ENCODE data around the gene LLPH.

DNA sequence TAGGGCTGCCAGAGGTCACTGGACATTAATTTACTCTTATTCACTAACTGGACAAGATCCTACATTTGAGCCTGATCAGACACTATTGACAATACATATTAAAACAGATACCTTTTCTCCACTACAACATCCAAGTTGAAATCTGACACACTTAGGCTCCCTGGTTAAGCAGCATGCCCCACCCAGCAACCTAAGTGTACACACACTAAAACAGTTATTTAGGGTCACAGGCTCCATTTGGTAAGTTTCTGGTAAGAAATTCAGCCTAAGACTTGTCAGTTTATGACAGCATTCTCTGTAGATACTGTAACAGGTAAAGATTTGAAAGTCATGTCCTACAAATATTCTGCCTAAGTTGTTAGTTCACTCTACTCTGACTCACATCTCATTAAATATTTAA, 12.3 kb upstream of the LLPH start:
- TF ChIP-seq NFIC (IDR thresholded peaks at IDR 0.05): no peak
- no peak for TF ChIP-seq EP300 (IDR thresholded peaks at IDR 0.05; ENCODE audit: borderline replicate concordance)
- TF ChIP-seq, protein P1, sequence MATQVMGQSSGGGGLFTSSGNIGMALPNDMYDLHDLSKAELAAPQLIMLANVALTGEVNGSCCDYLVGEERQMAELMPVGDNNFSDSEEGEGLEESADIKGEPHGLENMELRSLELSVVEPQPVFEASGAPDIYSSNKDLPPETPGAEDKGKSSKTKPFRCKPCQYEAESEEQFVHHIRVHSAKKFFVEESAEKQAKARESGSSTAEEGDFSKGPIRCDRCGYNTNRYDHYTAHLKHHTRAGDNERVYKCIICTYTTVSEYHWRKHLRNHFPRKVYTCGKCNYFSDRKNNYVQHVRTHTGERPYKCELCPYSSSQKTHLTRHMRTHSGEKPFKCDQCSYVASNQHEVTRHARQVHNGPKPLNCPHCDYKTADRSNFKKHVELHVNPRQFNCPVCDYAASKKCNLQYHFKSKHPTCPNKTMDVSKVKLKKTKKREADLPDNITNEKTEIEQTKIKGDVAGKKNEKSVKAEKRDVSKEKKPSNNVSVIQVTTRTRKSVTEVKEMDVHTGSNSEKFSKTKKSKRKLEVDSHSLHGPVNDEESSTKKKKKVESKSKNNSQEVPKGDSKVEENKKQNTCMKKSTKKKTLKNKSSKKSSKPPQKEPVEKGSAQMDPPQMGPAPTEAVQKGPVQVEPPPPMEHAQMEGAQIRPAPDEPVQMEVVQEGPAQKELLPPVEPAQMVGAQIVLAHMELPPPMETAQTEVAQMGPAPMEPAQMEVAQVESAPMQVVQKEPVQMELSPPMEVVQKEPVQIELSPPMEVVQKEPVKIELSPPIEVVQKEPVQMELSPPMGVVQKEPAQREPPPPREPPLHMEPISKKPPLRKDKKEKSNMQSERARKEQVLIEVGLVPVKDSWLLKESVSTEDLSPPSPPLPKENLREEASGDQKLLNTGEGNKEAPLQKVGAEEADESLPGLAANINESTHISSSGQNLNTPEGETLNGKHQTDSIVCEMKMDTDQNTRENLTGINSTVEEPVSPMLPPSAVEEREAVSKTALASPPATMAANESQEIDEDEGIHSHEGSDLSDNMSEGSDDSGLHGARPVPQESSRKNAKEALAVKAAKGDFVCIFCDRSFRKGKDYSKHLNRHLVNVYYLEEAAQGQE (IDR thresholded peaks at IDR 0.05; ENCODE audit: low read depth): no peak
- no peak for TF ChIP-seq TCF12 (IDR thresholded peaks at IDR 0.05; ENCODE audit: low read depth)
- TF ChIP-seq RAD21 (IDR thresholded peaks at IDR 0.05; ENCODE audit: low read depth): no peak
- TF ChIP-seq FOXM1 (IDR thresholded peaks at IDR 0.05; ENCODE audit: borderline replicate concordance, low read depth): no peak
- no peak for TF ChIP-seq CEBPB (IDR thresholded peaks at IDR 0.05)
